Measurements from ENCODE around the gene ZNF19.
A peak's percentile ranks its signal among the peaks of the same experiment; 100 is the strongest.
"Not testable (repeated sequence)": the region's sequence is repeated elsewhere in the genome, so short reads cannot be mapped to it uniquely, and the experiment has no call there.

ZNF19 gene

DNA sequence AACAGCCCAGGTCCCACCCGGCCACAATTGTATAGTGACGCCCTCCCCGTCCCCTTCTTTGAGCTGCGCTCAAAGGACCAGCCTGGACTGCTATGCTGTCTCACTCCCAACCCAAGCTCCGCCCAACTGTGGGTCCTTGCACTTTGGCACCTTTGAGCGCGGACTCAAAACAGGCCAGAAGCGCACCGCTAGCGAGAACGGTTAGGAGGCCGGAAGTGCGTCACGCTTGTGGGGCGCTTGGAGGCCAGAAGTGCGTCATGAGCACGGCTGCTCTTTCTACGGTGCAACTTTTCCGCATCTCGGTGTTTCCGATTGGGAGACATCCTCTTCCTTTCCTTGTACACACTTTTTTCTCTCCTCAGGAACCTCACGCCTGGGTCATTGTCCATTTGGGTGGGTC is at the start of gene ZNF19:
Gene ZNF19, minus strand, starts transcription at position 203 of the 400 bp plus-strand sequence. CDS start 7,210 bp downstream, outside the sequence.
- no peak for DNase-seq

DNA sequence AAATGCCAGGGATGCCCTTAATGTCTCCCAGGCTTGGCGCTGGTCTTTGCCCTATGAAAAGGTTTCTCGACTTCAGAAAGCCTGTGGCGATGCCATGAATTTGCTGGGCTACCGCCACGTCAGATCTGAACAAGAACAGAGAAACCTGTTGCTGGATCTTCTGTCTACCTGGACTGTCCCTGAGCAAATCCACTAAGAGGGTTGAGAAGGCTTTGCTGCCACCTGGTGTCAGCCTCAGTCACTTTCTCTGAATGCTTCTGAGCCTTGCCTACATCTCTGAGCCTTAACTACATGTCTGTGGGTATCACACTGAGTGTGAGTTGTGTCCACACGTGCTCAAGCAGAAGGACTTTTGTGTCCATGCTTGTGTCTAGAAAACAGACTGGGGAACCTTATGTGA is 48.5 kb upstream of the ZNF19 start:
- DNase-seq, result peak; percentile 32

GRCh38 chr16:71536752-71537499 is 47.8 kb upstream of the ZNF19 start:
- DNase-seq, result no peak

- no peak for DNase-seq
Observed at GRCh38 chr16:71532366-71532765, 43.2 kb upstream of the ZNF19 start.

DNA sequence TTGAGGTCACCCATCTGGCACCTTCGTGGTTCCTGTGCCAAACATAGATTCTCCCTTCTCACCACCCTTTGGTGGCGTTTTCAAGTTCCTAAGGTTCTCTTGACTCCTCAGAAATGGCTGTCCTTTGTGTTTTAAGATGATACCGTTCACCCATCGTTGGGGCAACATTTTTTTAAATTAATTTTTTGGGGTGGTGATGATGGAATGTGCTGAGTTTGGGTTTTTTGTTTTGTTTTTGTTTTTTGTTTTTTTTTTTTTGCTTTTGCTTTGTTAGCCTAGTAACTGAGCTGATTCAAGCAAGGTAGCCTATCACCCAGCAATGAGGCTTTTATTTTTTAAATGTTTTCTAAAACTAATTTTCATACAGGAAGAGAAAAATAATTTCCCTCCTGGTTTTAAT is 39.7 kb upstream of the ZNF19 start:
- DNase-seq, result no peak

DNA sequence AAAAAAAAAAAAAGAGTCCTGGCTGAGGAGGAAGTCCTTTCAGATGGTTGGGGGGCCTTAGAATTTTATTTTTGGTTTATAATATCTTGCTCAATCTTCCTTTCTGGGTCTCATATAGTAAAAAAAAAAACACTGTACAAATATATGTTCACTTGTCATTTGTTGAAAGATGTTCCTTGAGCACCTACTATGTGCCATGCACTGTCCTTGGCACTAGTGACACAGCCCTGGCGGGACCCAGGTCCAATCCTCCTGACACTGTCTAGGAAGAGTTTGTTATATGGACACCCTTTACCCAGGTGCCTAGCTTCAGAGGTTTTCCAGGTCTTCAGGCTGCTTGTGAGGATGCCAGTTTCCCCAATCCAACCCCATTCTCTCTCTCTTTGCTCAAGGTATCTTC is 39.1 kb upstream of the ZNF19 start:
- DNase-seq, result no peak

- peak; percentile 23 for DNase-seq
Observed at GRCh38 chr16:71526111-71526631, 37.0 kb upstream of the ZNF19 start, which contains the start of gene CHST4. CHST4 (plus strand) TSS chr16:71526426; CDS start chr16:71536678, 10,252 bp downstream.

DNA sequence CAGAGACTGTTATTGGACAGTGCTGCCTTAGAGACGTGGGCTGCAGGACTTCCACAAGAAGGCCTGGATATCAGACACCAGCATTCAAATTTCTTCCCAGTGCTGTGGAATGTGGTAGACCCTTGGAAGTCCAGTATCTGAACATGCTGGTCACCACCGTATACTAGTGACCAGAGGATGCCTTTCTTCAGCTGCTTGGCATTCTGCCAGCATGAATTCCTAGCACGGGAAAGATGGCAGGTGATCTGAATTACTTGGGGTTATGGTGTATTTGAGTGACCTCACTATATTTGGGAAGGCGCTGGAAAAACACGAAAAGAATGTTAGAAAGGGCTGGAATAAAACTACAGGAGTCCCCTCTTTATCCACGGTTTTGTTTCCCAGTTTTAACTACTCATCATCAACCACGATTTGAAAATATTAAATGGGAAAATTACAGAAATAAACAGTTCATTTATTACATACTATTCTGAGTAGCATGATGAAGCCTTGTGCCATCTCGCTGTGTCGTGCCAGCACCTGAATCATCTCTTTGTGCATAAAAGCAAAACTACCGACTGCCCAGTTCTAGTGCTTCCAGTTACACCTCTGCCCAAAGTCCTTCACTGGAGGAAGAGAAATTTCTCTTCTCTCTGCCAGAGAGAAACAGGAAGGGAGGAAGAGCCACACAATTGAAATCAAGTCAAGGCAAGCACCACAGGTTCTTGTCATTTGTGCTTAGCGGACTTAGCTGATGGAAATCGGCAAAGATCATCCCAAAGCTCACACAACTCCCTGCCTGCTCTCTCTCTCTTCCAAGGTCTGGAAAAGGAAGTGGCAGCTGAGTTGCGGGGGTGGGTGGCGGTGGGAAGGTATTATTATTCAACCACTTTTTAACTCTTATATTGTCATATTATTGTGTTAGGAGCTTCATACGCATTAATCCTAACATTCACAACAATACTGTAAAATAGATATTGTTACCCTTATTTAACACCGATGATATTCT is 35.7 kb upstream of the ZNF19 start:
- DNase-seq, result no peak

- DNase-seq, result no peak
Observed at GRCh38 chr16:71520550-71520949, 31.4 kb upstream of the ZNF19 start.

DNA sequence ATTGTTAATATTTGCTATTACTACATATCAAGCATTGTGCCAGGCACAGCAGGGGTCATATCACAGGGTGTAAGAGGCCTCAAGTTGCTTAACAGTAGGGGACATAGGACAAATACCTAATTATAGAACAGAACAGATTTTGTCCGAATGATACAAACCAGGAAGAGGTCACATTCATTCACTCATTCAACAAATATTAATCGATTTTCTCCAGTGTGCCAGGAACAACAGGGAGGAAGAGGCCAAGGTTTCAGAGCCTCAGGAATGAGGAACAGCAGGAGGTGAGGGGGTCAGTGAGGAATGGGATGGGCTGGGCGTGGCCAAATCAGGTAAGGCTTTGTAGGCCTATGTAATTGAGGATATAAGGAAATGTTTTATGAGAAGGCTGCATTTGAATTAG is 25.9 kb upstream of the ZNF19 start:
- DNase-seq, result no peak

DNA sequence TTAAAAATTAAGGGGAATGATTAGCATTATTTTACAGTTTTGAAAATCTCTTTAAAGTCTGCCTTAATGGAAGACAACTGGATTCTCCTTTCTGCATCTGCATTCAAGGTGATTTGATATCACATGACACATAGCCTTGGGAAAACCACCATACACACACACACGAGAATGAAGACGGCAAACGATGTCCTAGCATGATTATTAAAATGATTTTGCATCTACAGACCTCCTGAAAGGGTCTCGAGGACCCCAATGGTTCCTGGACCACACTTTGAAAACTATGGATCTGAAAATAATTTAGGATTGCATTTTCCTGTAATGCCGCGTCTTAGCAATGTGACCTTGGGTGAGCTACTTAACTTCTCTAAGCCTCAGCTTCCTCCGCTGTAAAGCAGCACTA is 25.4 kb upstream of the ZNF19 start:
- DNase-seq, result no peak

DNA sequence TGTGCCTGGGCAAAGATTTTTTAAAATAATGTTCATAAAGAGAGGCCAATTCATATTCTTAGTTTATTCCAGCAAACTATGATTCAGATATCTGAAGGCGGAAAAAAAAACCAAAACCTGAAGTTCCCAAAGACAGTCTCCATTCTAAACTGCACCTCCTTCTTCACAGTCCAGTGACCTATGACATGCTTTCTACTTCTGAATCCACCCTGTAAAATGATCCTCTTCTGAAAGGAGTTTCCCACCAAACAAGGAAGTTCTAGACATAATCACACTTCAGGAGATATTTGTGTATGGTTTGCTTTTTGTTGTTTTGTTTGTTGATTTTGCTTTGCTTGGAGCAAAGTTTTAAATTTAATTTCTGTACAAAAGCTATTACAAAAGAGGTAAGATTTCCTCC is 24.2 kb upstream of the ZNF19 start:
- no peak for DNase-seq

DNA sequence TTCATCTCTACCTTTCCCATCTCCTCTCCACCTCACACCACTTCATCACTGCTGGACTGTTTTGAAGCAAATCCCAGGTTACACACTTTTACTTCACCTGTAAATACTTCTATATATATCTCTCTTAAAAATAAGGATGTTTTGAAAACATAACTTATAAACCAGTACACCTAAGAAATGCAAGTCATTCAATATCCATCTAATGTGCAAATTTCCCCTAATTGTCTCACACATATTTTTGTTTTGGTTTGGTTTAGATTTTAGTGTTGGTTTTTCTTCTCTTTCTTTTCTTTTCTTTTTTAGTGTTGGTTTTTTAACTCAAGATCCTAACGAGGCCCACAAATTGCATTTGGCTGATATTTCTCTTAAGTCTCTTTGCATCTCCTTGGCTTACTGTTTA is 17.9 kb upstream of the ZNF19 start:
- no peak for DNase-seq

- DNase-seq, result no peak
Observed at GRCh38 chr16:71504901-71505300, 15.8 kb upstream of the ZNF19 start.

GRCh38 chr16:71504051-71504450 is 14.9 kb upstream of the ZNF19 start:
- not testable (repeated sequence) for DNase-seq

DNA sequence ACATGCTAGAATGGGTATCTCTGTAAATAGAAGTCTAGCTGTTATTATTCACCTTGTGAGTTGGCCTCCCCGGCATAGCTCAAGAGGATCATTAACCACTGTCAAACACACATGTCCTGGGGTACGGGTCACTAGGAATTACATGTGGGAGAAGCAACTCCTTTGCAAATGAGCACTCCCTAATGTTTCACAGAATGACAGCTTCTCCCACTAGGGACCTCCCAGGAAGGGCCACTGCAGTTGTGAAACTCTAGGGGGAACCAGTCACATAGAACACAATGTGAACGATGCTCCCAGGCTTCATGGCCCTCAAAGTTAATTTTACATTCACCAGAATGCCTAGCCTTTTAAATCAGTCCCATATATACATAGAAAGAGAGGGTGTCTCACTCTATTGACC is 12.4 kb upstream of the ZNF19 start:
- no peak for DNase-seq

DNA sequence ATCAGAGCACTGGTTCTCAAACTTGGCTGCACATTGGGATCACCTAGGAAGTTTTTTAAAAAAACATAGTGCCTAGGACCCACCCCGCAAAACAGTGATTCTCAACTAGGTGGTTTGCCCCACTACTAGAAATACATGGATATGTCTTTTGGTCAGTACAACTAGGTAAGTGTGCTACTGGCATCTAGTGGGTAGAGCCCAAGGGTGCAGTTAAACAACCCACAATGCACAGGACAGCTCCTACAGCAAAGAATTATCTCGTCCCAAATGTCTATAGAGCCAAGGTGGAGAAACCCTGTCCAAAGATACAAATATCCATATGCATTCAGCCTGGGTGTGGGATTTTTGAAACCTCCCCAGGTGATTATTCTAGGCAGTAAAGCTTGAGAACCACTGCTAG is 11.8 kb upstream of the ZNF19 start:
- DNase-seq, result no peak

DNA sequence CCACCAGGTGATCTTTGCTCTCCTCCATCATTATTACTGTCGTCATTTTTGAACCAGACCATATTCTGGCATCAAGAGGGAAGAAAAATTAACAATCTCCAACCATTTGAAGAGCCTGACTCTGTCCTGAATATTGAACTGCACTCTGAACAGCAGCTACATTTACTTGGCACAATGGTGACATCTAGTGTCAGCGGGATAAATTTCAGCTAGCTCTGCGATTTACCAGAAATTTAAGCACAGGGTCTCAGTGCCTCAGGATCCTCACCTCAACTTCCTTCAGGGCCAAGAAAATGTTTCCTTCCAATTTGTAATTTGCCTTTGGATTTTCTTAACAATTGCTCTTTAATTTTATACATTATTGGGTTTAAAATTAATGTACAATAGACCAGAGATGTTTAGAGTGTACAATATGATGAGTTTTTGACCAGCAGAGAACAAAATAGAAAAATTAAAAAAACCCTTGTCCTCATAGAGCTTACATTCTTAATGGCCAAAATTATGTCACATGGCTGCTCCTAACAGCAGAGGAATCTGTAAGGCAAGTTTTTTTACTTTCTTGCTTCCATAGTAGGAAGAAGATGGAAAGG is 10.7 kb upstream of the ZNF19 start:
- peak; percentile 20 for DNase-seq

GRCh38 chr16:71498031-71498430 is 8.9 kb upstream of the ZNF19 start:
- DNase-seq, result no peak

DNA sequence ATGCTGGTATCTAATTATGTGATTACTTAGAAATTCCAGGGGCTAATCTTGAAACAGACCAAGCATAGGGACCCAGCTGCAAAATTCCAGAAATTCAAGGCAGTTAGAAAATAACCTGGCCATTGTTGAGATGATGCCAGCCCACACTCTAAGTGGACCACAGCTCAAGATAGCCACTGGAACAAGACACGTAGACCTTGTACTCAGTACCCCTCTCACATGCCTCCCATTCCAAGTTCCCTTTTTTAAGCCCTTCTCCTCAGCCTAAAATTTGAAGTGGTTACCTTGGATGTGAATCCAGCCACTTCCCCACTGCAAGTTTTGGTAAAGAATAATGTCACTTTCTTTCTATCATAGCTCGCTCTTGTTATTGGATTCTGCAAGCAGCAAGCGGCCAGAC is 4.1 kb upstream of the ZNF19 start:
- no peak for DNase-seq

- no peak for DNase-seq
Observed at GRCh38 chr16:71492786-71493185, 3.7 kb upstream of the ZNF19 start.

- no peak for DNase-seq
Observed at GRCh38 chr16:71491054-71491453, 1.9 kb upstream of the ZNF19 start.

DNA sequence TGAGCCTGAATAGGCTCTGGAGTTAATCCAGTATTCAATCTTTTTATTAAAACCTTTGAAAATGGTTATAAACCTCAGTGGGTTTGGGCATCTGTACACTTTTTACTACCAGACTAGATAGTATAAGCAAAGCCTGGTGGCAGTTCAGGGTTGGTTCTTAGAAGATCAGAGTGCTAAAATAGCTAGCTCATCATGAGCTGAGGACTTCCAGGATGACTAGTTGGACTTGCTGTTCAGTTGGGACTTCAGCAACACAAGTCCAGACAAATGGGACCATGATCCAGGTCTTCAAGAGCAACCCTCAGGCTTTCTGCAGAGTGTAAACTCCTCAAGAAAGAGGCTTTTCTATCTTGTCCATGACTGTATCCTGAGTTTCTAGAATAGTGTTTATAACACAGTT is 1.2 kb upstream of the ZNF19 start:
- no peak for DNase-seq
